HepG2 (cell line): ENCODE results near the gene ACAT2. TPM values are rescaled to one million over a fixed set of nuclear protein-coding genes. Genes with fewer than 3 reads are reported as not detected.

Source experiments
- FOXO4 ChIP-seq: sonication (generic); formaldehyde crosslinking; conservative IDR thresholded peaks from 2 replicates; pipeline ENCODE4 v1.8.1; 2023; ENCODE audit warnings: missing genetic modification reagents
- GRHL1 ChIP-seq: sonication (generic); formaldehyde crosslinking; conservative IDR thresholded peaks from 2 replicates; pipeline ENCODE4 v1.8.0; 2022; ENCODE audit warnings: missing genetic modification reagents
- HOXA9 ChIP-seq: sonication (generic); formaldehyde crosslinking; IDR thresholded peaks from 2 replicates; pipeline ENCODE4 v1.8.1; 2022; ENCODE audit warnings: missing genetic modification reagents, mild to moderate bottlenecking, moderate library complexity, borderline replicate concordance
- ISX ChIP-seq: sonication (generic); formaldehyde crosslinking; conservative IDR thresholded peaks from 2 replicates; pipeline ENCODE4 v1.5.0; 2020; ENCODE audit warnings: missing genetic modification reagents
- MAX ChIP-seq: IDR thresholded peaks from 2 replicates; pipeline ENCODE4 v1.6.1; 2012; ENCODE audit warnings: inconsistent platforms
- NR2F2 ChIP-seq: IDR thresholded peaks from 2 replicates; pipeline ENCODE4 v1.6.1; 2012; ENCODE audit warnings: low read depth, inconsistent platforms, borderline replicate concordance
- PHF21A ChIP-seq: sonication (generic); formaldehyde crosslinking; IDR thresholded peaks from 2 replicates; pipeline ENCODE4 v1.5.0; 2020; ENCODE audit warnings: mild to moderate bottlenecking, missing genetic modification reagents
- REPIN1 ChIP-seq: sonication (generic); formaldehyde crosslinking; IDR thresholded peaks from 2 replicates; pipeline ENCODE4 v1.8.0; 2022; ENCODE audit warnings: missing genetic modification reagents, low read depth, mild to moderate bottlenecking, borderline replicate concordance
- SIN3A ChIP-seq: IDR thresholded peaks from 2 replicates; pipeline ENCODE4 v1.6.1; 2011; ENCODE audit warnings: low read depth, mild to moderate bottlenecking, control low read depth, low read length, borderline replicate concordance
- SP2 ChIP-seq: sonication (generic); formaldehyde crosslinking; IDR thresholded peaks from 2 replicates; pipeline ENCODE4 v1.5.1; 2020; ENCODE audit warnings: mild to moderate bottlenecking, missing genetic modification reagents
- SRSF4 ChIP-seq: fragments of 200-400 bp; formaldehyde crosslinking; IDR thresholded peaks from one replicate; pipeline ENCODE4 v1.6.1; 2018; ENCODE audit warnings: mild to moderate bottlenecking, low read depth, low read length, moderate library complexity; ENCODE audit not compliant: poor library complexity, severe bottlenecking
- TAF15 ChIP-seq: fragments of 200-400 bp; formaldehyde crosslinking; IDR thresholded peaks from one replicate; pipeline ENCODE4 v1.6.1; 2018; ENCODE audit warnings: mild to moderate bottlenecking, low read depth, low read length; ENCODE audit not compliant: poor library complexity, severe bottlenecking
- TBX2 ChIP-seq: sonication (generic); formaldehyde crosslinking; IDR thresholded peaks from 2 replicates; pipeline ENCODE4 v1.5.0; 2020; ENCODE audit warnings: missing genetic modification reagents, mild to moderate bottlenecking, borderline replicate concordance
- TFDP2 ChIP-seq: sonication (generic); formaldehyde crosslinking; IDR thresholded peaks from 2 replicates; pipeline ENCODE4 v1.4.0; 2020; ENCODE audit warnings: missing genetic modification reagents
- TMF1 ChIP-seq: sonication (generic); formaldehyde crosslinking; IDR thresholded peaks from 2 replicates; pipeline ENCODE4 v1.8.1; 2022; ENCODE audit warnings: low read depth, missing genetic modification reagents
- TP53 ChIP-seq: sonication (generic); formaldehyde crosslinking; conservative IDR thresholded peaks from 2 replicates; pipeline ENCODE4 v1.4.0; 2020; ENCODE audit warnings: missing genetic modification reagents
- ZNF20 ChIP-seq: sonication (generic); formaldehyde crosslinking; IDR thresholded peaks from 2 replicates; pipeline ENCODE4 v1.4.0; 2020; ENCODE audit warnings: mild to moderate bottlenecking, moderate library complexity, missing genetic modification reagents
- ZNF326 ChIP-seq: sonication (generic); formaldehyde crosslinking; IDR thresholded peaks from 2 replicates; pipeline ENCODE4 v1.4.0; 2020; ENCODE audit warnings: missing genetic modification reagents, borderline replicate concordance
- ZNF34 ChIP-seq: sonication (generic); formaldehyde crosslinking; IDR thresholded peaks from 2 replicates; pipeline ENCODE4 v1.4.0; 2020; ENCODE audit warnings: mild to moderate bottlenecking, missing genetic modification reagents, borderline replicate concordance
- ZNF460 ChIP-seq: sonication (generic); formaldehyde crosslinking; IDR thresholded peaks from 2 replicates; pipeline ENCODE4 v1.5.1; 2020; ENCODE audit warnings: missing genetic modification reagents, mild to moderate bottlenecking, borderline replicate concordance
- ZNF484 ChIP-seq: sonication (generic); formaldehyde crosslinking; IDR thresholded peaks from 2 replicates; pipeline ENCODE4 v1.5.1; 2020; ENCODE audit warnings: mild to moderate bottlenecking, low read depth, missing genetic modification reagents, borderline replicate concordance
- ZNF552 ChIP-seq: sonication (generic); formaldehyde crosslinking; IDR thresholded peaks from 2 replicates; pipeline ENCODE4 v1.9.0; 2022; ENCODE audit warnings: missing genetic modification reagents, mild to moderate bottlenecking, borderline replicate concordance
- ZNF572 ChIP-seq: sonication (generic); formaldehyde crosslinking; IDR thresholded peaks from 2 replicates; pipeline ENCODE4 v1.5.1; 2020; ENCODE audit warnings: mild to moderate bottlenecking, missing genetic modification reagents
- ZNF629 ChIP-seq: sonication (generic); formaldehyde crosslinking; conservative IDR thresholded peaks from 2 replicates; pipeline ENCODE4 v1.5.0; 2020; ENCODE audit warnings: missing genetic modification reagents
- ZSCAN25 ChIP-seq: sonication (generic); formaldehyde crosslinking; IDR thresholded peaks from 2 replicates; pipeline ENCODE4 v1.8.0; 2022; ENCODE audit warnings: mild to moderate bottlenecking, missing genetic modification reagents
- polyA plus RNA-seq, 8 experiments: library from polyadenylated mRNA; depleted of rRNA in 3 of 8; stranded (reverse) in 7 of 8; unstranded in 1 of 8; fragments of >200 nt; fragmentation: Illumina TruSeq in 4 of 8; extraction: Trizol in 4 of 8; gene quantifications; 2 replicates each; pipeline versions ENCODE4 v1.2.1 to v1.2.3, GENCODE V29; 2011 to 2016; ENCODE audit warnings: low read depth in 4 of 8, missing spikeins in 1 of 8, mixed read lengths in 1 of 8; ENCODE audit not compliant: insufficient read depth in 1 of 8
- total RNA-seq, 5 experiments: library from RNA; depleted of rRNA; stranded (reverse); fragments of >200 nt; fragmentation: Illumina TruSeq; extraction: Trizol; gene quantifications; 2 replicates each; pipeline ENCODE4 v1.2.3, GENCODE V29; 2016; ENCODE audit warnings: low read depth in 1 of 5

Gene ACAT2
- total and polyA plus RNA-seq, 2 of the 13 experiments (the other 11 are each of a cell fraction or from before 2014, with no cell fraction given), result 121 to 534 TPM

GRCh38 chr6:159726918-159727716, 34.7 kb upstream of the ACAT2 start, which contains the start of gene WTAP (continued):
- TF ChIP-seq FOXO4 (CRISPR knock-in tag) (peak; percentile 96), ZNF629 (CRISPR knock-in tag) (peak; percentile 58), ZNF34 (CRISPR knock-in tag) (no peak; the same call in 1 of the 2 replicates), ZNF552 (peak; percentile 99), SIN3A (peak; percentile 89; the same call in 1 of the 2 replicates), TFDP2 (peak; percentile 91), TMF1 (peak; percentile 89), ISX (peak; percentile 93), ZNF572 (peak; percentile 97; the same call in 1 of the 2 replicates), TAF15 (peak; percentile 35), HOXA9 (CRISPR knock-in tag) (peak; percentile 65; the same call in 1 of the 2 replicates), SRSF4 (no peak), NR2F2 (0 out of 2 replicates have a peak, but pooled peaks have one; percentile 15), TP53 (CRISPR knock-in tag) (peak; percentile 95), ZNF326 (no peak), ZNF460 (peak; percentile 78; the same call in 1 of the 2 replicates), GRHL1 (no peak), REPIN1 (CRISPR knock-in tag) (peak; percentile 97; the same call in 1 of the 2 replicates), SP2 (peak; percentile 83), ZSCAN25 (CRISPR knock-in tag) (peak; percentile 90), ZNF20 (CRISPR knock-in tag) (peak; percentile 88; the same call in 1 of the 2 replicates), PHF21A (CRISPR knock-in tag) (peak; percentile 94), TBX2 (CRISPR knock-in tag) (peak; percentile 97), ZNF484 (CRISPR knock-in tag) (0 out of 2 replicates have a peak, but pooled peaks have one; percentile 92), MAX (peak; percentile 99)
